ENCODE data around the gene SLC43A2.

GRCh38 chr17:1577583-1578013 is 51.0 kb downstream of the SLC43A2 start:
- TF ChIP-seq CTCF (IDR thresholded peaks at IDR 0.05) (no peak), POLR2A (IDR thresholded peaks at IDR 0.05) (no peak), POLR2AphosphoS5 (IDR thresholded peaks at IDR 0.05) (no peak), EP300 (IDR thresholded peaks at IDR 0.05) (no peak)

Data from suprapubic skin (tissue), 4 donors.